ENCODE data around the gene RAB31. TPM values are rescaled to one million over a fixed set of nuclear protein-coding genes. Genes with fewer than 3 reads are reported as not detected.

RAB31 gene
- polyA plus RNA-seq, 1 of the 3 experiments (the other 2 are of a cell fraction) = 23.0 TPM

GRCh38 chr18:9852266-9853081 is 144.4 kb downstream of the RAB31 start:
- POLR2A ChIA-PET = no interaction called here

More at GRCh38 chr18:9852266-9853081, 144.4 kb downstream of the RAB31 start:
- Histone ChIP-seq H3K27me3 (ENCODE audit: insufficient read depth) (no peaks in the 10 kb centered on the region), H2AFZ (ENCODE audit: low read depth) (no peak overlapping the region), H3K27ac (ENCODE audit: low read depth in 2 of 2, low read length in 1 of 2) (no peak overlapping the region), H4K20me1 (ENCODE audit: insufficient read depth) (no peaks in the 10 kb centered on the region), H3K4me3 (ENCODE audit: low read depth in 2 of 2, low read length in 1 of 2) (no peak overlapping the region), H3K79me2 (ENCODE audit: insufficient read depth) (no peaks in the 10 kb centered on the region; the same call in 1 of the 2 replicates), H3K4me1 (ENCODE audit: control insufficient read depth in 1 of 2, insufficient read depth in 2 of 2, low read depth in 1 of 2, low read length in 1 of 2) (no peaks in the 10 kb centered on the region), H3K36me3 (replicated peaks in 1 of 2; ENCODE audit: control insufficient read depth in 1 of 2, insufficient read depth in 2 of 2, low read length in 1 of 2) (peaks cover 0 to 4% of the 10 kb centered on the region in 2 experiments), H3K9me2 (no peaks in the 10 kb centered on the region), H3K9me3 (peaks cover 8% of the 10 kb centered on the region; the same call in 1 of the 2 replicates), H3F3A (replicated peaks; ENCODE audit: insufficient read depth) (no peaks in the 10 kb centered on the region), H3K4me2 (no peak overlapping the region), H3K9ac (no peak overlapping the region)
- no peak for DNase-seq
- 89% methylated on average over 5 of the region's 5 CpGs for WGBS (ENCODE audit: low lambda C conversion rate)
- TF ChIP-seq EZH2phosphoT487 (IDR thresholded peaks at IDR 0.05; ENCODE audit: borderline replicate concordance, low read depth) (no peak), PBX3 (IDR thresholded peaks at IDR 0.05) (no peak), IRF3 (IDR thresholded peaks at IDR 0.05; ENCODE audit: low read depth, low read length) (no peak), CTCF (IDR thresholded peaks at IDR 0.05) (no peak), TAF1 (IDR thresholded peaks at IDR 0.05; ENCODE audit: borderline replicate concordance, low read depth, low read length) (no peak), FOXM1 (IDR thresholded peaks at IDR 0.05; ENCODE audit: low read depth) (no peak), MEF2A (IDR thresholded peaks at IDR 0.05; ENCODE audit: borderline replicate concordance, low read depth) (no peak), RAD21 (IDR thresholded peaks at IDR 0.05; ENCODE audit: low read length) (no peak), MXI1 (IDR thresholded peaks at IDR 0.05; ENCODE audit: low read depth, low read length) (no peak), USF2 (IDR thresholded peaks at IDR 0.05; ENCODE audit: borderline replicate concordance, low read depth, low read length) (no peak), SMC3 (IDR thresholded peaks at IDR 0.05; ENCODE audit: low read depth, low read length) (no peak), MAX (IDR thresholded peaks at IDR 0.05; ENCODE audit: low read depth) (no peak)
- CTCF ChIA-PET = no interaction called here

All from SK-N-SH (cell line).